Measurements from ENCODE around the gene PALLD. TPM values are rescaled to one million over a fixed set of nuclear protein-coding genes. Genes with fewer than 3 reads are reported as not detected.
"Not testable (repeated sequence)": the region's sequence is repeated elsewhere in the genome, so short reads cannot be mapped to it uniquely, and the experiment has no call there.

The PALLD gene
- total RNA-seq, 1 experiment from 2014 or later, result 18.3 TPM

DNA sequence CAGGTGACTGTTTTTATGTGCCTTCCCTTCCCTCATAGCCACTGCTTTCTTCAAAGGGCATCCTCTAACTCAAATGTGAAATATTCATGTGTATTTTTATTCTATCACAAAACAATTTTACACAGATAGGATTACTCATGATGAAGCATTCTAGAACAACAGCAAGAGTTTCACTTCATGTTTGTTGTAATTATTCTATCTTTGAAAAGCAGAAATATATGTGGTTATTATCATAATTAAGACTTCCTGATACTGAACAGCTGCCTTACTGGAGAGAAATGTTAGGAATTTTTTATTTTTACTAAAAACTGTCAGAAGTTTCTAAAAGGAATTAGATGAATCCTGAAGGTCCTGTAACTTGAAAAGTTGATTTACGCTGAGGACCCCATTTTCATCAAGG is 229.1 kb downstream of the PALLD start:
- H3K79me1 ChIP-seq (ENCODE audit: insufficient read depth, low read depth, low read length, poor library complexity, severe bottlenecking), result no peaks in the 10 kb centered on the region
- H3K9me3 ChIP-seq (ENCODE audit: control insufficient read depth, low read depth, low read length), result no peaks in the 10 kb centered on the region
- H2AFZ ChIP-seq (ENCODE audit: low read length), result no peak overlapping the region
- no peak for DNase-seq
- H4K5ac ChIP-seq (ENCODE audit: insufficient read length, low read depth, low read length), result no peak overlapping the region
- H3K36me3 Mint-ChIP-seq (ENCODE audit: insufficient read depth in 1 of 3, low read depth in 3 of 3), result peaks cover 2 to 22% (median 6%) of the 10 kb centered on the region in 3 experiments; a peak in 4 of 7 replicates
- H3K23ac ChIP-seq (ENCODE audit: insufficient read length, low read depth, low read length), result no peak overlapping the region
- H3K4me2 ChIP-seq (ENCODE audit: insufficient read depth, insufficient read length, low read length), result no peak overlapping the region
- WGBS (ENCODE audit: extremely low coverage, insufficient read length, low lambda C conversion rate), result no CpG with 5 or more reads among the region's 1 CpG
- H2BK120ac ChIP-seq (ENCODE audit: low read depth, low read length, poor library complexity, severe bottlenecking), result no peak overlapping the region
- H3K14ac ChIP-seq (ENCODE audit: insufficient read depth, low read length), result no peak overlapping the region
- H3K18ac ChIP-seq (ENCODE audit: insufficient read length, low read depth, low read length), result no peak overlapping the region
- no peak overlapping the region for H4K8ac ChIP-seq (replicated peaks; ENCODE audit: insufficient read length, low read depth, low read length)
- H2BK5ac ChIP-seq (ENCODE audit: insufficient read length, low read length), result no peak overlapping the region
- H3K9ac ChIP-seq (ENCODE audit: extremely low read depth, insufficient read length, low read length), result no peak overlapping the region
- peaks cover 7 to 17% of the 10 kb centered on the region in 2 experiments; a peak in 4 of 5 replicates for H3K9me3 Mint-ChIP-seq
- H2BK12ac ChIP-seq (ENCODE audit: insufficient read length, low read depth, low read length), result no peak overlapping the region
- H3K4ac ChIP-seq (ENCODE audit: low read depth, low read length), result no peak overlapping the region
- H3K4me1 Mint-ChIP-seq, result peaks cover 15 to 17% of the 10 kb centered on the region in 2 experiments
- H3K27ac ChIP-seq (ENCODE audit: insufficient read length, low read depth, low read length), result no peak overlapping the region
- no peak overlapping the region for H2BK20ac ChIP-seq (ENCODE audit: low read depth, low read length, poor library complexity, severe bottlenecking)
- TF ChIP-seq CTCF (conservative IDR thresholded peaks at IDR 0.05), result no peak
- H3T11ph ChIP-seq (ENCODE audit: low read length), result no peak overlapping the region
- no peaks in the 10 kb centered on the region for H4K20me1 ChIP-seq (ENCODE audit: control insufficient read depth, insufficient read depth, insufficient read length)
- no peak overlapping the region for H2AK5ac ChIP-seq (ENCODE audit: insufficient read length, low read length)
- H3K4me1 ChIP-seq (ENCODE audit: insufficient read depth, low read length), result peaks cover 2% of the 10 kb centered on the region; the same call in 1 of the 2 replicates
- H3K27me3 Mint-ChIP-seq (ENCODE audit: low read depth), result no peaks in the 10 kb centered on the region; the same call in 1 of the 2 replicates
- H3K4me3 Mint-ChIP-seq, result no peak overlapping the region
- H3K56ac ChIP-seq (ENCODE audit: insufficient read length, low read depth, low read length), result no peak overlapping the region
- H2BK15ac ChIP-seq (ENCODE audit: low read depth, low read length), result no peak overlapping the region
- no peaks in the 10 kb centered on the region for H3K79me2 ChIP-seq (ENCODE audit: insufficient read depth, low read length)
- H3K23me2 ChIP-seq (ENCODE audit: insufficient read length, low read depth, low read length, poor library complexity, severe bottlenecking), result no peaks in the 10 kb centered on the region
- no peaks in the 10 kb centered on the region for H3K27me3 ChIP-seq (ENCODE audit: insufficient read depth, low read length)
- H4K91ac ChIP-seq (ENCODE audit: insufficient read length, low read depth, low read length), result no peak overlapping the region
- no peak overlapping the region for H3K27ac Mint-ChIP-seq

DNA sequence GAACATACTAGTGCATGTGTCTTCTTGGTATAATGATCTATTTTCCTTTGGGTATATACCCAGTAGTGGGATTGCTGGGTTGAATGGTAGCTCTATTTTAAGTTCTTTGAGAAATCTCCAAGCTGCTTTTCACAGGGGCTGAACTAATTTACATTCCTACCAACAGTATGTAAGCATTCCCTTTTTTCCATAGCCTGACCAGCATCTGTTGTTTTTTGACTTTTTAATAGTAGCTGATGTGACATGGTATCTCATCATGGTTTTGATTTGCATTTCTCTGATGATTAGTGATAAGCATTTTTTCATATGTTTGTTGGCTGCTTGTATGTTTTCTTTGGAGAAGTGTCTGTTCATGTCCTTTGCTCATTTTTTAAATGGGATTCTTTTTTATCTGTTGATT is 230.3 kb downstream of the PALLD start:
- H3K23me2 ChIP-seq (ENCODE audit: insufficient read length, low read depth, low read length, poor library complexity, severe bottlenecking); H3K4me1 ChIP-seq (ENCODE audit: insufficient read depth, low read length); H3K27ac ChIP-seq (ENCODE audit: insufficient read length, low read depth, low read length); H3K23ac ChIP-seq (ENCODE audit: insufficient read length, low read depth, low read length); H2AK5ac ChIP-seq (ENCODE audit: insufficient read length, low read length); H3K4ac ChIP-seq (ENCODE audit: low read depth, low read length); H2BK12ac ChIP-seq (ENCODE audit: insufficient read length, low read depth, low read length); H2BK5ac ChIP-seq (ENCODE audit: insufficient read length, low read length); H3T11ph ChIP-seq (ENCODE audit: low read length); H4K91ac ChIP-seq (ENCODE audit: insufficient read length, low read depth, low read length); H3K79me2 ChIP-seq (ENCODE audit: insufficient read depth, low read length); H3K18ac ChIP-seq (ENCODE audit: insufficient read length, low read depth, low read length); H2AFZ ChIP-seq (ENCODE audit: low read length); DNase-seq; H3K9me3 ChIP-seq (ENCODE audit: control insufficient read depth, low read depth, low read length); H3K27me3 ChIP-seq (ENCODE audit: insufficient read depth, low read length); H4K20me1 ChIP-seq (ENCODE audit: control insufficient read depth, insufficient read depth, insufficient read length); H2BK120ac ChIP-seq (ENCODE audit: low read depth, low read length, poor library complexity, severe bottlenecking); H3K9ac ChIP-seq (ENCODE audit: extremely low read depth, insufficient read length, low read length); H3K27me3 Mint-ChIP-seq (ENCODE audit: low read depth); H2BK15ac ChIP-seq (ENCODE audit: low read depth, low read length); H2BK20ac ChIP-seq (ENCODE audit: low read depth, low read length, poor library complexity, severe bottlenecking); H3K79me1 ChIP-seq (ENCODE audit: insufficient read depth, low read depth, low read length, poor library complexity, severe bottlenecking); H3K56ac ChIP-seq (ENCODE audit: insufficient read length, low read depth, low read length); H3K4me2 ChIP-seq (ENCODE audit: insufficient read depth, insufficient read length, low read length); H4K5ac ChIP-seq (ENCODE audit: insufficient read length, low read depth, low read length); H3K14ac ChIP-seq (ENCODE audit: insufficient read depth, low read length); H3K4me3 Mint-ChIP-seq; H3K27ac Mint-ChIP-seq; H4K8ac ChIP-seq (replicated peaks; ENCODE audit: insufficient read length, low read depth, low read length): not testable (repeated sequence)
- Mint-ChIP-seq H3K9me3 (peaks cover 7 to 17% of the 10 kb centered on the region in 2 experiments; a peak in 4 of 5 replicates), H3K4me1 (peaks cover 18 to 20% of the 10 kb centered on the region in 2 experiments), H3K36me3 (ENCODE audit: insufficient read depth in 1 of 3, low read depth in 3 of 3) (peaks cover 2 to 22% (median 6%) of the 10 kb centered on the region in 3 experiments; a peak in 4 of 7 replicates)

Measured in H9 (cell line).